Tibial artery (tissue), 4 donors: ENCODE data around the gene IL1RAP.

Experiments used
- DNase-seq, 2 donors: peaks; one replicate each; pipeline ENCODE4 v3.0.0-alpha.2; 2019
- H3K27ac ChIP-seq, 2 donors: fragments of 200-600 bp; sonication (generic) in 1 of 2; 1 replicate in 1 of 2; 2 replicates in 1 of 2; pipeline ENCODE4 v1.5.1; 2018 to 2019; ENCODE audit warnings: mild to moderate bottlenecking in 1 of 2
- H3K27me3 ChIP-seq, 2 donors: fragments of 200-600 bp; sonication (generic) in 1 of 2; one replicate each; pipeline versions ENCODE4 v1.5.1 to v1.6.0; 2016 to 2019
- H3K36me3 ChIP-seq, 3 donors: fragments of 200-600 bp; sonication (generic) in 2 of 3; one replicate each; pipeline ENCODE4 v1.5.1; 2016 to 2019; ENCODE audit warnings: mild to moderate bottlenecking in 2 of 3
- H3K4me1 ChIP-seq, 4 donors: fragments of 200-600 bp; sonication (generic) in 2 of 4; 1 replicate in 3 of 4; 2 replicates in 1 of 4; pipeline ENCODE4 v1.5.1; 2016 to 2019
- H3K4me3 ChIP-seq, 2 donors: fragments of 200-600 bp; sonication (generic) in 1 of 2; 1 replicate in 1 of 2; 2 replicates in 1 of 2; pipeline ENCODE4 v1.5.1; 2018 to 2019; ENCODE audit warnings: mild to moderate bottlenecking in 2 of 2
- H3K9me3 ChIP-seq, 3 donors: fragments of 200-600 bp; sonication (generic) in 1 of 3; one replicate each; pipeline ENCODE4 v1.5.1; 2016 to 2019
- CTCF ChIP-seq, 2 experiments: fragments of 200-600 bp in 1 of 2; fragments of 450-650 bp in 1 of 2; IDR thresholded peaks; one replicate each; pipeline ENCODE4 v1.5.1; 2017 to 2019; ENCODE audit warnings: antibody characterized with exemption in 2 of 2, mild to moderate bottlenecking in 1 of 2, moderate library complexity in 1 of 2
- intact Hi-C: fragments of 100-400 bp; cut with DNase I; formaldehyde crosslinking; loops from one replicate; pipeline ENCODE4 v1.15.0; 2023; ENCODE audit warnings: low total_unique reads

Gene IL1RAP

GRCh38 chr3:190542846-190543245, 29.0 kb downstream of the IL1RAP start:
- no peaks in the 10 kb centered on the region for H3K27me3 ChIP-seq
- TF ChIP-seq CTCF (IDR thresholded peaks at IDR 0.05) = no peak
- no peaks in the 10 kb centered on the region for H3K4me1 ChIP-seq
- no peak overlapping the region for H3K27ac ChIP-seq
- intact Hi-C loops = no loop called here
- H3K9me3 ChIP-seq = no peaks in the 10 kb centered on the region
- no peak overlapping the region for H3K4me3 ChIP-seq
- H3K36me3 ChIP-seq = no peaks in the 10 kb centered on the region
- no peak for DNase-seq

DNA sequence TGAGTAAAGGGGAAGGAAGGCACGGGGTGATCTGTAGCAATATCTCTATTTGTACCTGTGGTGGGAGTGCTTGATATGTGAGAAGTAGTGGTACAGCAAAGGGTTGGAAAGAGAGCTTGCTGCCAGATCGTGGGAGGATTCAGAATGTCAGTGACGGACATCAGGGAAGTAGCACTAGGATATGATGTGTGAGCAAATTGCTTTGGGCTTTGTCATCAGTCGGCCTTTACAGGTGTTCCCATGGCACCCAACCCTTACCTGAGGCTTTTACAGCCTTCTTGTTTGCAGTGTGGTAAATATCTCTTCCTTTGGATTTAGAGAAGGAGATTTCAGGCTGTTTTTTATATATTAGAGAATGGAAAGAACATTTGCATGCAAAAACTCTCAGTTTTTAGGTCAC, 29.8 kb downstream of the IL1RAP start:
- Histone ChIP-seq H3K27ac (no peak overlapping the region), H3K36me3 (no peaks in the 10 kb centered on the region), H3K27me3 (no peaks in the 10 kb centered on the region), H3K4me1 (no peaks in the 10 kb centered on the region), H3K4me3 (no peak overlapping the region), H3K9me3 (no peaks in the 10 kb centered on the region)
- TF ChIP-seq CTCF (IDR thresholded peaks at IDR 0.05) = no peak
- intact Hi-C loops = no loop called here
- DNase-seq = no peak

DNA sequence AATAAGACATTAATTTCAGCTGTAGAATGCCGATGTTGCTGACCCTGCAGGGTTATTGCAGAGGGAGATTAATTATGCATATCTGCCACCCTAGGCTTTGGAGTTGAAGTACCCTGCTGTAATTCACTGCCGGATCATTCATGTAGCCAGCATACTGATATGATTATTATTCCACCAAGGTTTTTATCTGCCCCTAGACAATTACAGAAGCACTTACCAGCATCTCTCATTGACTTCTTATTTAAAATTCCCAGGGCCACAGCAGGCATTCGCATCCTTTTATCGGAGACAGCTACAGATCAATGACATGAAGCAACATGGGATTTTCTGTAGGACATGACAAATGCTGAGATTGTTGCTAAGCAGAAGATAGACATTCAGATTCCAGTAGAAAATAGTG, 31.3 kb downstream of the IL1RAP start:
- Histone ChIP-seq H3K4me1 (no peaks in the 10 kb centered on the region), H3K36me3 (no peaks in the 10 kb centered on the region), H3K9me3 (no peaks in the 10 kb centered on the region), H3K27ac (no peak overlapping the region), H3K27me3 (no peaks in the 10 kb centered on the region), H3K4me3 (no peak overlapping the region)
- no peak for TF ChIP-seq CTCF (IDR thresholded peaks at IDR 0.05)
- no peak for DNase-seq
- intact Hi-C loops = no loop called here

DNA sequence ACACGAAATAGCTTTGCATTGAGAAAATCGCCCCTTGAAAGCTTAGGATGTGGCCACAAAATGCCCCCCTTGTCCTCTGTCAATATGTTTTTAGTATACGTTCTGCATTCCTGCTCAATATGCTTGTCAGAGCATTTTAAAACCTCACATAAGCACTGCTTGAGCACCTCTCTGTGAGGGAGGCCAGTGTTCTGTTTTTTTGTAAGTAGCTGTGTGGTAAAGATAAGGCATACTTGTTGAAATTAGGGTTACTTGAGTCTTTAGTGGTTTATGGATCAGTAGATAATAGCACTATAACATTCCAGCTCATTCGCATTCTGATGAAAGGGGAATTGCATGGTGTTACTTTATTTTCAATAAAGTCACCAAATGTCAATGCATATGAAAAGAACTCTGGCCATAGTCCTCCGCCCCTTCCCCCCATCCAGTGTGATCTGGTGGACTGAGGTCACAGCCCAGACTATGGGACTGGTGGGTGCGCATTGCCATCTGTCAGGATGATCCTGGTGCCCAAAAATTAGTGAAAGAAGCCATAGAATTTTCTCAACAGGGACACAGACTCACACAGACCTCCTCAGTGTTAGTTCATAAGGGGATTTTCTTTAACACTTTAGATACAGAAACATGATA, 33.1 kb downstream of the IL1RAP start:
- no peak for DNase-seq
- H3K27ac ChIP-seq = no peak overlapping the region
- no peak overlapping the region for H3K4me3 ChIP-seq
- intact Hi-C loops = no loop called here
- H3K9me3 ChIP-seq = no peaks in the 10 kb centered on the region
- no peaks in the 10 kb centered on the region for H3K27me3 ChIP-seq
- no peaks in the 10 kb centered on the region for H3K4me1 ChIP-seq
- no peaks in the 10 kb centered on the region for H3K36me3 ChIP-seq
- no peak for TF ChIP-seq CTCF (IDR thresholded peaks at IDR 0.05)

GRCh38 chr3:190548031-190548656, 34.3 kb downstream of the IL1RAP start:
- intact Hi-C loops = no loop called here
- H3K27me3 ChIP-seq = no peaks in the 10 kb centered on the region
- no peak overlapping the region for H3K27ac ChIP-seq
- H3K4me1 ChIP-seq = no peaks in the 10 kb centered on the region
- H3K36me3 ChIP-seq = no peaks in the 10 kb centered on the region
- no peak for TF ChIP-seq CTCF (IDR thresholded peaks at IDR 0.05)
- no peaks in the 10 kb centered on the region for H3K9me3 ChIP-seq
- DNase-seq = no peak
- no peak overlapping the region for H3K4me3 ChIP-seq
